Activated CD4-positive, alpha-beta T cell treated with anti-CD3 and anti-CD28 coated beads, Interleukin-2, amount 50 U/mL, for 24 hours (primary cell): ENCODE data around the gene OR51T1.
"Not testable (repeated sequence)": the region's sequence is repeated elsewhere in the genome, so short reads cannot be mapped to it uniquely, and the experiment has no call there.

Experiments
- DNase-seq, 2 donors: peaks; one replicate each; pipeline ENCODE4 v3.0.0-alpha.2; 2020; ENCODE audit warnings: low read depth in 1 of 2, low spot score in 1 of 2

Gene OR51T1

GRCh38 chr11:4881860-4882500, at the start of gene OR51T1:
TSS of gene OR51T1 (plus strand) at chr11:4881900. CDS start at chr11:4881900, 0 bp downstream.
- DNase-seq = no peak

GRCh38 chr11:4839851-4840549, 41.7 kb upstream of the OR51T1 start:
- DNase-seq = no peak

GRCh38 chr11:4848908-4849532, 32.7 kb upstream of the OR51T1 start, which contains the start of gene OR51S1:
TSS of gene OR51S1 (minus strand) at chr11:4849208. CDS start at chr11:4849208, 0 bp downstream.
- no peak for DNase-seq

- no peak for DNase-seq
Observed at GRCh38 chr11:4851033-4851432, 30.7 kb upstream of the OR51T1 start.

GRCh38 chr11:4854286-4854685, 27.4 kb upstream of the OR51T1 start:
- DNase-seq = not testable (repeated sequence)

- DNase-seq = no peak
Observed at GRCh38 chr11:4862447-4863236, 19.1 kb upstream of the OR51T1 start.

GRCh38 chr11:4863876-4864275, 17.8 kb upstream of the OR51T1 start:
- no peak for DNase-seq

GRCh38 chr11:4865855-4866254, 15.8 kb upstream of the OR51T1 start:
- no peak for DNase-seq

- no peak for DNase-seq
Observed at GRCh38 chr11:4881188-4881587, 512 bp upstream of the OR51T1 start.

GRCh38 chr11:4882543-4882942, 843 bp downstream of the OR51T1 start:
- DNase-seq = no peak

- DNase-seq = no peak
Observed at GRCh38 chr11:4884361-4884760, 2.7 kb downstream of the OR51T1 start.

GRCh38 chr11:4886186-4886585, 4.5 kb downstream of the OR51T1 start:
- DNase-seq = no peak

GRCh38 chr11:4887591-4887990, 5.9 kb downstream of the OR51T1 start:
- DNase-seq = no peak

GRCh38 chr11:4890279-4890678, 8.6 kb downstream of the OR51T1 start:
- no peak for DNase-seq

GRCh38 chr11:4891996-4892640, 10.4 kb downstream of the OR51T1 start:
- no peak for DNase-seq

- no peak for DNase-seq
Observed at GRCh38 chr11:4903484-4903883, 21.8 kb downstream of the OR51T1 start, which contains the start of gene OR51A7. TSS of gene OR51A7 (plus strand) at chr11:4903783. CDS start at chr11:4907370, 3,587 bp downstream.

GRCh38 chr11:4916581-4916980, 34.9 kb downstream of the OR51T1 start:
- DNase-seq = no peak

- DNase-seq = no peak
Observed at GRCh38 chr11:4919250-4919649, 37.5 kb downstream of the OR51T1 start, which contains the start of gene OR51G2. TSS of gene OR51G2 (minus strand) at chr11:4919350. CDS start at chr11:4915663, 3,687 bp downstream.

- DNase-seq = no peak
Observed at GRCh38 chr11:4921796-4922195, 40.1 kb downstream of the OR51T1 start.

- no peak for DNase-seq
Observed at GRCh38 chr11:4922304-4922703, 40.6 kb downstream of the OR51T1 start.

- DNase-seq = no peak
Observed at GRCh38 chr11:4924239-4924638, 42.5 kb downstream of the OR51T1 start, which contains the start of gene OR51G1. TSS of gene OR51G1 (minus strand) at chr11:4924339. CDS start at chr11:4924339, 0 bp downstream.
